ENCODE results near the gene TMEM207. TPM values are rescaled to one million over a fixed set of nuclear protein-coding genes. Genes with fewer than 3 reads are reported as not detected.

TMEM207 gene
- total RNA-seq, 1 experiment from 2014 or later = not detected

DNA sequence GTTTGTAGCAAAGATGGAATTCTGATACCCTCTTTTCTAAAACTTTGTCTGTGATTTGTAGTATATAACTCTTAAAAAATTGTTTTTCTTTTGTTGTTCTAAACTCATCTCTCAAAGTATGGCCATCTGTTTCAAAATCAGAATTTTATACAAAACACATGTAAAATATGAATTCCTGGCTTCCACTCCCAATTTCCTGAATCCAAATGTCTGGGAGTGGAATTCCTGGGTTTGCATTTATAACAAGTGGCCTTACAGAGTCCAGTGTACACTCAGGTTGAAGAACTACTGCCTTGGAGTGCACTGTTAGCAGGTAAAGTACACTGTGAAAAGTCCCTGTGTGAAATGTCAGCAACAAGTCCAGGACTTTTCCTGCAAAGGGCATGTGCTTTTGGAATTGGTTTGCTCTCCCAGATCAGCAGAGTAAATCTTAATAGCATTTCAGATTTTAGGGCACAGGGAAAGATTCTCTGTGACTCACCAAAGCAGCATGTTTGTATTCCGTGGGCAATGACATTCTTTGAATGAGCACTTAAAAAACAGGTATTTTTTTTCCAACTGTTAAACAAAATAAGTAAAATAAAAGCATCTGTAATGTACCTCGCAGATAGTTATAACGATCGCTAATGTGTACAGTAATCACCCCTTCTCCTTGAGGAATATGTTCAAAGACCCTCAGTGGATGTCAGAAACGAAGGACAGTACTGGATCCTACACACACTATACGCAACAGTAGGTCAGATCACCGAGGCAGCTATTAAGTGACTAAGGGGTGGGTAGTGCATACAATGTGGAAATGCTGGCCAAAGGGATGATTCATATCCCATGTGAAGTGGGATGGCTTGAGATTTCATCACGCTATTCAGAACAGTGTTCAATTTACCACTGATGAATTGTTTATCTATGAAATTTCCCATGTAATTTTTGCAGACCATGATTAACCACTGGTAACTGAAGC, 63.7 kb downstream of the TMEM207 start (continued):
- TF ChIP-seq, protein P1, sequence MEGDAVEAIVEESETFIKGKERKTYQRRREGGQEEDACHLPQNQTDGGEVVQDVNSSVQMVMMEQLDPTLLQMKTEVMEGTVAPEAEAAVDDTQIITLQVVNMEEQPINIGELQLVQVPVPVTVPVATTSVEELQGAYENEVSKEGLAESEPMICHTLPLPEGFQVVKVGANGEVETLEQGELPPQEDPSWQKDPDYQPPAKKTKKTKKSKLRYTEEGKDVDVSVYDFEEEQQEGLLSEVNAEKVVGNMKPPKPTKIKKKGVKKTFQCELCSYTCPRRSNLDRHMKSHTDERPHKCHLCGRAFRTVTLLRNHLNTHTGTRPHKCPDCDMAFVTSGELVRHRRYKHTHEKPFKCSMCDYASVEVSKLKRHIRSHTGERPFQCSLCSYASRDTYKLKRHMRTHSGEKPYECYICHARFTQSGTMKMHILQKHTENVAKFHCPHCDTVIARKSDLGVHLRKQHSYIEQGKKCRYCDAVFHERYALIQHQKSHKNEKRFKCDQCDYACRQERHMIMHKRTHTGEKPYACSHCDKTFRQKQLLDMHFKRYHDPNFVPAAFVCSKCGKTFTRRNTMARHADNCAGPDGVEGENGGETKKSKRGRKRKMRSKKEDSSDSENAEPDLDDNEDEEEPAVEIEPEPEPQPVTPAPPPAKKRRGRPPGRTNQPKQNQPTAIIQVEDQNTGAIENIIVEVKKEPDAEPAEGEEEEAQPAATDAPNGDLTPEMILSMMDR (IDR thresholded peaks at IDR 0.05 in 2 of 3, conservative IDR thresholded peaks at IDR 0.05 in 1 of 3; ENCODE audit: borderline replicate concordance in 1 of 3, insufficient read depth in 1 of 3, low read depth in 2 of 3, low read length in 2 of 3) = no peak
- peak; percentile 96 for TF ChIP-seq CEBPB (IDR thresholded peaks at IDR 0.05; ENCODE audit: low read depth)
- peak; percentile 89 for TF ChIP-seq CBX3 (IDR thresholded peaks at IDR 0.05; ENCODE audit: low read depth)
- TF ChIP-seq ELF1 (IDR thresholded peaks at IDR 0.05; ENCODE audit: borderline replicate concordance, low read depth) = no peak
- TF ChIP-seq ZFX (IDR thresholded peaks at IDR 0.05) = no peak
- peak; percentile 86 for TF ChIP-seq FOSL1 (IDR thresholded peaks at IDR 0.05; ENCODE audit: low read depth)

DNA sequence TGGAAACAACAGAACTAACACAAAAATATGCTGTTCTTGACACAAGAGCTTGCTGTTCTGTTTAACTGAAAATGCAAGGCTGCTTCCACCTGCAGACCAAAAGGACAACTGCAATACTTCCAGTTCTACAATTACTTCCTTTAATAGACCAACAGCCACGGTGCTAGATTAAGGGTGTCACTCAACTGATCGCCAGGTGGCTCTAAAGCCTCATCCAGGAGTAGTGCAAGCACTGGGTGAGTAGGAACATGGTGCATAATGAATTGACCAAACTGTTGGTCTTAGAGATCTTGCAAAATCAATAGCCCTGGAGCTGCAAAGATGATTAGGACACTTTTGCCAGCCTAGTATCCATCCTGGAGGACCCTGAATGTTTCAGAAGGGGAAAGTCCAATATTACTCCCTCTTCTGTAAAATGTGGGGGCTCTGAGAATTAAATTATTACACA, 65.4 kb downstream of the TMEM207 start:
- ATAC-seq = peak; percentile 98

More for the DNA sequence above, 65.4 kb downstream of the TMEM207 start:
- Histone ChIP-seq H3K9me3 (ENCODE audit: control insufficient read depth in 1 of 2, insufficient read depth in 1 of 2, low read depth in 1 of 2, low read length in 2 of 2) (no peaks in the 10 kb centered on the region), H4K20me1 (ENCODE audit: insufficient read depth) (no peaks in the 10 kb centered on the region), H3K9ac (ENCODE audit: low read length) (no peak overlapping the region), H3K9me2 (ENCODE audit: insufficient read depth) (no peaks in the 10 kb centered on the region), H3K4me1 (ENCODE audit: control insufficient read depth in 1 of 2, insufficient read depth in 2 of 2, low read length in 2 of 2) (peaks cover 5 to 18% of the 10 kb centered on the region in 2 experiments; a peak in 2 of 4 replicates), H3K36me3 (ENCODE audit: control insufficient read depth in 1 of 2, insufficient read depth in 2 of 2, low read length in 2 of 2) (no peaks in the 10 kb centered on the region), H3K4me2 (ENCODE audit: low read length) (no peak overlapping the region), H3K4me3 (replicated peaks in 1 of 2; ENCODE audit: low read depth in 1 of 2, low read length in 2 of 2) (no peak overlapping the region), H3K27ac (ENCODE audit: low read depth, low read length) (no peak overlapping the region), H3K27me3 (ENCODE audit: insufficient read depth, low read length) (no peaks in the 10 kb centered on the region), H3K79me2 (ENCODE audit: insufficient read depth, low read length) (no peaks in the 10 kb centered on the region), H2AFZ (ENCODE audit: low read depth, low read length, poor library complexity, severe bottlenecking) (peak overlapping the region; percentile 90)
- ChIA-PET POLR2A (interaction anchor here (0.7 kb wide), 2 partner anchors 18 to 30 kb away, joined by 3 read pairs; no protein-coding TSS in a partner anchor), CTCF (interaction anchor here (0.8 to 2.1 kb wide), 17 partner anchors 11 to 436 kb away, joined by 3 to 28 read pairs (median 5); partner anchors contain the start of gene CLDN1), RAD21 (ENCODE audit: low non-redundant PET in 1 of 2, low total read pairs in 2 of 2, uncharacterized antibody in 2 of 2, unreplicated experiment in 2 of 2) (interaction anchor here (0.6 to 1.0 kb wide), 4 partner anchors 169 to 425 kb away, joined by 3 to 5 read pairs (median 3); no protein-coding TSS in a partner anchor)
- intact Hi-C loops (cut with micrococcal nuclease) = loop anchor here (1.0 to 10.0 kb wide), 6 partner anchors 40 to 423 kb away; no protein-coding TSS in a partner anchor
- peak; percentile 87 for DNase-seq (ENCODE audit: low read depth, low spot score)
- TF ChIP-seq, protein P2, sequence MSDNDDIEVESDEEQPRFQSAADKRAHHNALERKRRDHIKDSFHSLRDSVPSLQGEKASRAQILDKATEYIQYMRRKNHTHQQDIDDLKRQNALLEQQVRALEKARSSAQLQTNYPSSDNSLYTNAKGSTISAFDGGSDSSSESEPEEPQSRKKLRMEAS (IDR thresholded peaks at IDR 0.05) = no peak
- TF ChIP-seq ZNF274 (IDR thresholded peaks at IDR 0.05; ENCODE audit: low read depth, low read length) (no peak), EGR1 (IDR thresholded peaks at IDR 0.05; ENCODE audit: low read depth) (no peak), CEBPB (IDR thresholded peaks at IDR 0.05; ENCODE audit: low read depth) (no peak), RAD21 (IDR thresholded peaks at IDR 0.05; ENCODE audit: low read depth) (peak; percentile 98), EZH2 (IDR thresholded peaks at IDR 0.05) (no peak), YY1 (IDR thresholded peaks at IDR 0.05; ENCODE audit: extremely low read depth, insufficient replicate concordance, low read depth, low read length) (peak; percentile 55), ZFX (IDR thresholded peaks at IDR 0.05) (no peak), FOSL1 (IDR thresholded peaks at IDR 0.05; ENCODE audit: low read depth) (no peak), CBX3 (IDR thresholded peaks at IDR 0.05; ENCODE audit: low read depth) (peak; percentile 62; the same call in 1 of the 2 replicates), JUND (IDR thresholded peaks at IDR 0.05) (no peak)
- TF ChIP-seq, protein P3, sequence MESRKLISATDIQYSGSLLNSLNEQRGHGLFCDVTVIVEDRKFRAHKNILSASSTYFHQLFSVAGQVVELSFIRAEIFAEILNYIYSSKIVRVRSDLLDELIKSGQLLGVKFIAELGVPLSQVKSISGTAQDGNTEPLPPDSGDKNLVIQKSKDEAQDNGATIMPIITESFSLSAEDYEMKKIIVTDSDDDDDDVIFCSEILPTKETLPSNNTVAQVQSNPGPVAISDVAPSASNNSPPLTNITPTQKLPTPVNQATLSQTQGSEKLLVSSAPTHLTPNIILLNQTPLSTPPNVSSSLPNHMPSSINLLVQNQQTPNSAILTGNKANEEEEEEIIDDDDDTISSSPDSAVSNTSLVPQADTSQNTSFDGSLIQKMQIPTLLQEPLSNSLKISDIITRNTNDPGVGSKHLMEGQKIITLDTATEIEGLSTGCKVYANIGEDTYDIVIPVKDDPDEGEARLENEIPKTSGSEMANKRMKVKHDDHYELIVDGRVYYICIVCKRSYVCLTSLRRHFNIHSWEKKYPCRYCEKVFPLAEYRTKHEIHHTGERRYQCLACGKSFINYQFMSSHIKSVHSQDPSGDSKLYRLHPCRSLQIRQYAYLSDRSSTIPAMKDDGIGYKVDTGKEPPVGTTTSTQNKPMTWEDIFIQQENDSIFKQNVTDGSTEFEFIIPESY (IDR thresholded peaks at IDR 0.05; ENCODE audit: extremely low read depth, insufficient replicate concordance, low read length) = no peak
- TF ChIP-seq, protein P1 (IDR thresholded peaks at IDR 0.05 in 2 of 3, conservative IDR thresholded peaks at IDR 0.05 in 1 of 3; ENCODE audit: borderline replicate concordance in 1 of 3, insufficient read depth in 1 of 3, low read depth in 2 of 3, low read length in 2 of 3) = peak; percentile 71 to 98 (median 78)
- no TSS peak for BruUV-seq (replicated peaks)

All from HCT116 (cell line).